ENCODE measurements around the gene COG3.

The COG3 gene

GRCh38 chr13:45564133-45564776, 99.5 kb downstream of the COG3 start:
- DNase-seq, result no peak

- no peak for DNase-seq
Observed at GRCh38 chr13:45565331-45565730, 100.6 kb downstream of the COG3 start.

DNA sequence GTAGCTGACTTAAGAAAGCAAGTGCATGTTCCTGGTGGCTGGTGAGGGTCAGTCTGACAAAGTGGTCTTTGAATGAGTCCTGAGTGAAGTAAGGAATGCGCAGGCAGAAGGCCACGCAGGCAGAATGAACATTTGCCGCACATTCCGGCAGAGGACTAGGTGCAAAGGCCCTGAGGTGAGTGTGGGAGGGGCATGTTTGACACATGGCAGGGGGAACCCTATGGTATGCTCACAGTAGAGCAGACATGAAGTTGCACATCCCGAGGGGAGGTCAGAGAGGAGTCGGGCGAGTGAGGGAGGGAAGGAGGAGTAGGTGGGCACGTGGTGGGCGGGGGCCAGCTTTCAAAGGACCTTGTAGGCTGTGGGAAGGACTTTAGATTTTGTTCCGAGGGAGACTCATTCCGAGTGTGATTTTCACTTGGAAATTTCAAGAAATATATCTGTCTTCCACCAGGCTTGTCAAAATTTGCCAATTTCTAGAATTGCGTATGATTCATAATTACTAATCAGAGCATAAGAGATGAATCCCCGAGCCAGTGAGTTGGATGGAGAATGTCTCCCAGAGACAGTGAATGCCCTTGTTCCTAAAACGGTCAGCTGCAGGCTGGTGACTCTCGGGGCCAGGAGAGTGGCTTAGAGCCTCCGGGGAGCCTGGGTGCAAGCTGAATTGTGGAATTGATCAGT, 110.5 kb downstream of the COG3 start:
- DNase-seq, result no peak

GRCh38 chr13:45575830-45576180, 111.1 kb downstream of the COG3 start:
- DNase-seq, result no peak

GRCh38 chr13:45576466-45576865, 111.7 kb downstream of the COG3 start:
- DNase-seq, result no peak

- DNase-seq, result no peak
Observed at GRCh38 chr13:45582408-45583076, 117.8 kb downstream of the COG3 start.

DNA sequence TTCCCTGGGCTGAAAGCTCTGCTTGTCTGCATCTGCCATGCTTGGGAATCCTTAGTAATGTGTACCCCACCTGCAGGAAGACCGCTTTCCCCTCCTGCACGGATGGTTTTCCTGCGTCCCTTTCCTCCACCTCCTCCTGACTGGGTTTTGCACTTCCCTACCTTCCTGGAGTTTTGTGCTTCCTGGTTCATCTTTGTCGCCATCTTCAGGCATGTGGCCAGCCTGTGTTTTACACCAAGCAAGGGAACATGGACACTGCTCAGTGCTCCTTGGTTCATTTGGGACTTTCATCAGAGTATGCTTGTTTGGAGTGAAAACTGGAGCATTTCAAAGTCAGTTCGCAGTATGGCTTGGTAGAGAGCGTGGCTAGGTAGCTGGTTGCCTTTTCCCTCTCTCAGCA, 120.1 kb downstream of the COG3 start:
- no peak for DNase-seq
